Measurements from ENCODE around the gene TECPR2.

DNA sequence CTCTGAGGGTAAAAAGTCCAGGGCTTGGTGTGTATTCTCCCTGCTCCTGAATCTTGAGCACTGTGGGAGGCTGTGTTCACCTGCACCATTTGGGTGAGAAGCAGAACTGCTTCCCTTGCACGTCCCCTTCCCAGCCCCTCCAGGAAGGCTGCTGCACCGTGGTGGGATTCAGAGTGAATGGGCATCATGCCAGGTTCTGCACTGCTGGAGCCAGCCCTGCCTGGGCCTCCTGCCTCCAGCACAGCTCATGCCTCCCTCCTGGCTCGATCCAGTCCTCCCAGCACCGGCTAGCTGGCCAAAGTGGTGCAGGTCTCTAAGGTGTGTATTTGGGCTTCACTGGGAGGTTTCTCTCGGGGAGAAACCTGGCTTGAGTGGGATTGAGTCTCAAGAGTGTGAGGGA is 92.0 kb downstream of the TECPR2 start:
- TF ChIP-seq POLR2A (IDR thresholded peaks at IDR 0.05; ENCODE audit: low read length) = no peak
- no peak for TF ChIP-seq GATA1 (IDR thresholded peaks at IDR 0.05; ENCODE audit: low read depth, low read length)

Measured in erythroblast (primary cell).